PC-9 (cell line): ENCODE measurements around the gene FGD4. TPM values are rescaled to one million over a fixed set of nuclear protein-coding genes. Genes with fewer than 3 reads are reported as not detected.
A peak's percentile ranks its signal among the peaks of the same experiment; 100 is the strongest.

Source experiments
- BruUV-seq: library from RNA; stranded (reverse); fragments of 400-500 nt; replicated peaks from 2 replicates; lab custom pipeline; 2021; lab: Mats Ljungman, UMichigan
- CTCF ChIA-PET: fragments of 300-600 bp; sonication (Branson Sonifier 250); formaldehyde crosslinking; loops from one replicate; lab custom pipeline; 2022; ENCODE audit warnings: antibody characterized with exemption; lab: Charles Lee
- POLR2A ChIA-PET: fragments of 300-600 bp; sonication (Branson Sonifier 250); formaldehyde crosslinking; loops from one replicate; lab custom pipeline; 2022; ENCODE audit warnings: antibody characterized with exemption; ENCODE audit not compliant: unreplicated experiment; lab: Charles Lee
- DNase-seq, 2 experiments: peaks; one replicate each; pipeline versions ENCODE4 v3.0.0 to v3.0.0-alpha.2; 2015 to 2022; ENCODE audit warnings: mixed read lengths in 1 of 2
- H2AFZ ChIP-seq: fragments of 200-600 bp; sonication (generic); 2 replicates; pipeline ENCODE4 v1.8.1; 2017; ENCODE audit warnings: antibody characterized with exemption
- H3F3A ChIP-seq: fragments of 200-600 bp; sonication (generic); 2 replicates; pipeline ENCODE4 v1.8.1; 2017; ENCODE audit warnings: antibody characterized with exemption, mild to moderate bottlenecking, low read depth; ENCODE audit not compliant: insufficient read depth
- H3K27ac ChIP-seq: fragments of 200-600 bp; sonication (generic); 2 replicates; pipeline ENCODE4 v1.6.1; 2016; ENCODE audit warnings: mixed run types
- H3K27me3 ChIP-seq: fragments of 200-600 bp; sonication (generic); 2 replicates; pipeline ENCODE4 v1.6.1; 2016; ENCODE audit warnings: low read depth, mixed run types; ENCODE audit not compliant: insufficient read depth
- H3K36me3 ChIP-seq: fragments of 200-600 bp; sonication (generic); 2 replicates; pipeline ENCODE4 v1.6.1; 2016; ENCODE audit warnings: low read depth, mixed run types
- H3K4me1 ChIP-seq: fragments of 200-600 bp; sonication (generic); replicated peaks from 2 replicates; pipeline ENCODE4 v1.6.1; 2016; ENCODE audit warnings: mixed run types; ENCODE audit not compliant: insufficient read depth
- H3K4me2 ChIP-seq: fragments of 200-600 bp; sonication (generic); 2 replicates; pipeline ENCODE4 v1.6.1; 2017; ENCODE audit warnings: mixed run types
- H3K4me3 ChIP-seq: fragments of 200-600 bp; sonication (generic); 2 replicates; pipeline ENCODE4 v1.6.1; 2016; ENCODE audit warnings: mixed run types
- H3K79me2 ChIP-seq: fragments of 200-600 bp; sonication (generic); 2 replicates; pipeline ENCODE4 v1.6.1; 2017; ENCODE audit warnings: low read depth, mixed run types
- H3K9me2 ChIP-seq: fragments of 200-600 bp; sonication (generic); 2 replicates; pipeline ENCODE4 v1.8.1; 2017; ENCODE audit warnings: mild to moderate bottlenecking; ENCODE audit not compliant: insufficient read depth
- H3K9me3 ChIP-seq: fragments of 200-600 bp; sonication (generic); 2 replicates; pipeline ENCODE4 v1.8.1; 2016; ENCODE audit warnings: low read depth; ENCODE audit not compliant: insufficient read depth
- H4K20me1 ChIP-seq: fragments of 200-600 bp; sonication (generic); 2 replicates; pipeline ENCODE4 v1.8.1; 2017; ENCODE audit not compliant: insufficient read depth
- EZH2 ChIP-seq: fragments of 200-600 bp; sonication (generic); IDR thresholded peaks from 2 replicates; pipeline ENCODE4 v1.8.0; 2017; ENCODE audit warnings: antibody characterized with exemption, low read depth
- intact Hi-C: fragments of 100-400 bp; cut with micrococcal nuclease; formaldehyde crosslinking; loops from one replicate; pipeline ENCODE4 v1.10.0; 2022; ENCODE audit not compliant: unreplicated experiment
- total RNA-seq: library from RNA; stranded (reverse); gene quantifications from 2 replicates; pipeline ENCODE4 v1.2.3, GENCODE V29; 2021
- TF ChIP-seq, protein P1 (sequence below): fragments of 200-600 bp; sonication (generic); conservative IDR thresholded peaks from 2 replicates; pipeline ENCODE4 v1.6.1; 2017; ENCODE audit warnings: mixed run types, antibody characterized with exemption, mild to moderate bottlenecking, moderate library complexity

Gene FGD4
- total RNA-seq, 1 experiment from 2014 or later: 28.3 TPM

- intact Hi-C loops: no loop called here
- peak in 1 of 2 experiments; percentile 77 for DNase-seq
- TF ChIP-seq EZH2: no peak
- TF ChIP-seq, protein P1, sequence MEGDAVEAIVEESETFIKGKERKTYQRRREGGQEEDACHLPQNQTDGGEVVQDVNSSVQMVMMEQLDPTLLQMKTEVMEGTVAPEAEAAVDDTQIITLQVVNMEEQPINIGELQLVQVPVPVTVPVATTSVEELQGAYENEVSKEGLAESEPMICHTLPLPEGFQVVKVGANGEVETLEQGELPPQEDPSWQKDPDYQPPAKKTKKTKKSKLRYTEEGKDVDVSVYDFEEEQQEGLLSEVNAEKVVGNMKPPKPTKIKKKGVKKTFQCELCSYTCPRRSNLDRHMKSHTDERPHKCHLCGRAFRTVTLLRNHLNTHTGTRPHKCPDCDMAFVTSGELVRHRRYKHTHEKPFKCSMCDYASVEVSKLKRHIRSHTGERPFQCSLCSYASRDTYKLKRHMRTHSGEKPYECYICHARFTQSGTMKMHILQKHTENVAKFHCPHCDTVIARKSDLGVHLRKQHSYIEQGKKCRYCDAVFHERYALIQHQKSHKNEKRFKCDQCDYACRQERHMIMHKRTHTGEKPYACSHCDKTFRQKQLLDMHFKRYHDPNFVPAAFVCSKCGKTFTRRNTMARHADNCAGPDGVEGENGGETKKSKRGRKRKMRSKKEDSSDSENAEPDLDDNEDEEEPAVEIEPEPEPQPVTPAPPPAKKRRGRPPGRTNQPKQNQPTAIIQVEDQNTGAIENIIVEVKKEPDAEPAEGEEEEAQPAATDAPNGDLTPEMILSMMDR: no peak
- Histone ChIP-seq H3K9me3 (no peaks in the 10 kb centered on the region), H3K4me1 (no peaks in the 10 kb centered on the region), H3K27ac (no peak overlapping the region), H3F3A (no peaks in the 10 kb centered on the region), H3K4me2 (no peak overlapping the region), H3K9me2 (no peaks in the 10 kb centered on the region), H3K4me3 (no peak overlapping the region), H3K27me3 (no peaks in the 10 kb centered on the region), H3K36me3 (no peaks in the 10 kb centered on the region), H3K79me2 (no peaks in the 10 kb centered on the region), H4K20me1 (no peaks in the 10 kb centered on the region), H2AFZ (no peak overlapping the region)
- no TSS peak for BruUV-seq
- POLR2A ChIA-PET: no interaction called here
- CTCF ChIA-PET: no interaction called here
Measured at GRCh38 chr12:32595251-32595650, 195.9 kb downstream of the FGD4 start.

GRCh38 chr12:32596030-32596429, 196.7 kb downstream of the FGD4 start:
- Histone ChIP-seq H3K4me2 (no peak overlapping the region), H3K4me3 (no peak overlapping the region), H3K27me3 (no peaks in the 10 kb centered on the region), H3K9me3 (no peaks in the 10 kb centered on the region), H3K36me3 (no peaks in the 10 kb centered on the region), H4K20me1 (no peaks in the 10 kb centered on the region), H3K4me1 (no peaks in the 10 kb centered on the region), H2AFZ (no peak overlapping the region), H3F3A (no peaks in the 10 kb centered on the region), H3K79me2 (no peaks in the 10 kb centered on the region), H3K9me2 (no peaks in the 10 kb centered on the region), H3K27ac (no peak overlapping the region)
- intact Hi-C loops: no loop called here
- BruUV-seq: no TSS peak
- TF ChIP-seq EZH2: no peak
- TF ChIP-seq, protein P1: no peak
- DNase-seq: no peak
- ChIA-PET CTCF (no interaction called here), POLR2A (no interaction called here)

DNA sequence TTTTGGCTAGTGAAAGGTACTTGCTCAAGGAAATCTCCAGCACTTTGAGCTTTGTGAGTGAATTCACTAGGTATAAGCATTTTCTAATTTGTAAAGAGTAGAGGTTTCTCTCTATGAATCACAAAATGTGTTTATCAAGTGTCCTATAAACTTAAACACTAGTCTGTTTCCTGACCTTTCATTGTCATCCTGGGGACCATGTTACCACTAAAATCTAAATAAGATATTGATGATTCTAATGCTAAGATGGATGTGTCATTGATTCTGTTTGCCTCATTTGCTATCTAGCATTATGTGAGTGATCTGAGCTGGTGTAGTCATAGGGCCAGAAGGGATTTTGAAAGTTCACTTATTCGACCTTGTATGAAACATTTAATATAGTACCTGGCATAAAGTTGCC, 199.3 kb downstream of the FGD4 start:
- Histone ChIP-seq H3K27me3 (no peaks in the 10 kb centered on the region), H2AFZ (no peak overlapping the region), H3F3A (no peaks in the 10 kb centered on the region), H3K9me3 (no peaks in the 10 kb centered on the region), H3K4me1 (no peaks in the 10 kb centered on the region), H4K20me1 (no peaks in the 10 kb centered on the region), H3K79me2 (no peaks in the 10 kb centered on the region), H3K9me2 (no peaks in the 10 kb centered on the region), H3K36me3 (no peaks in the 10 kb centered on the region), H3K27ac (no peak overlapping the region), H3K4me2 (no peak overlapping the region), H3K4me3 (no peak overlapping the region)
- TF ChIP-seq, protein P1: no peak
- no peak for TF ChIP-seq EZH2
- no peak for DNase-seq
- POLR2A ChIA-PET: no interaction called here
- no TSS peak for BruUV-seq
- CTCF ChIA-PET: interaction anchor here (0.5 kb wide), 1 partner anchor 1346 kb away, joined by 5 read pairs; no protein-coding TSS in a partner anchor
- intact Hi-C loops: no loop called here
